ENCODE data around the gene PARP1.

GRCh38 chr1:226408285-226409184 lies 642 bp upstream of the PARP1 start:
- TF ChIP-seq ZNF274 (IDR thresholded peaks at IDR 0.05; ENCODE audit: low read depth, low read length) (no peak), YY1 (IDR thresholded peaks at IDR 0.05; ENCODE audit: insufficient read depth, insufficient read length) (no peak)

Data from NT2/D1 (cell line).